ENCODE data around the gene CCDC134. TPM values are rescaled to one million over a fixed set of nuclear protein-coding genes. Genes with fewer than 3 reads are reported as not detected.

Gene CCDC134
- total and polyA plus RNA-seq, 9 of the 15 experiments (the other 6 are each of a cell fraction or from before 2014, with no cell fraction given), result 0.56 to 11.9 (median 5.3) TPM

DNA sequence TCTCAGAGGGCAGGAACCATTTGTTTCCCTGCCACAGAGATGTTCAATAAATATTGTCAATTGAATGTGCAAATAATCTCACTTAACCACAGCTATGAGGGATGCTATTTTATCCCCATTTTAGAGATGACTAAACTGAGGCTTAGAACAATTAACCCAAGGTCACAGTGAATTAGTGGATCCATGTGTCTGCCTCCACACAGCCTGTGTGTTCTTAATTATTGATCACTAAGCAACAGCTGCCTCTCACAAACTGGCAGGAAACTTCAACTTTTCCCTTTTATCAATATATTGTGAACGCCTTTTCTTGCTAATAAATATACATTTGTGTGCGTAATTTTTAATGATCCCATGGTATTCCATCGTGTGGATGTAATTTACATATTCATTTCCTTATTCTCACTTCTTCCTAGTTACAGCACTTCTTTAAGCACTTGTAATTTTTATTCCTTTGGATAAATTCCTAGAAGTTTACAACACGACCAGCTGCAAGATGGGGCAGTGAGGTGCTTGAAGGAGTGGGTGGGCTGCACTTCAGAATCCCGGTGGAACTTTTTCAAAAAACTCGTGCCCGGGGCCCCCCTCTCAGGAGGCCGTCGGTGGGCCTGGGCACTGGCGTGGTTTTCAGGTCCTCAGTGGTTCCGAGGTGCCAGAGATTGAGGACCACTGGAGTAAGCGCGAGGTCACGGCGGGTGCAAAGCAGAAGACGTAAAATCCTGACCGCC, 31.5 kb downstream of the CCDC134 start (continued):
- TF ChIP-seq, protein P1, sequence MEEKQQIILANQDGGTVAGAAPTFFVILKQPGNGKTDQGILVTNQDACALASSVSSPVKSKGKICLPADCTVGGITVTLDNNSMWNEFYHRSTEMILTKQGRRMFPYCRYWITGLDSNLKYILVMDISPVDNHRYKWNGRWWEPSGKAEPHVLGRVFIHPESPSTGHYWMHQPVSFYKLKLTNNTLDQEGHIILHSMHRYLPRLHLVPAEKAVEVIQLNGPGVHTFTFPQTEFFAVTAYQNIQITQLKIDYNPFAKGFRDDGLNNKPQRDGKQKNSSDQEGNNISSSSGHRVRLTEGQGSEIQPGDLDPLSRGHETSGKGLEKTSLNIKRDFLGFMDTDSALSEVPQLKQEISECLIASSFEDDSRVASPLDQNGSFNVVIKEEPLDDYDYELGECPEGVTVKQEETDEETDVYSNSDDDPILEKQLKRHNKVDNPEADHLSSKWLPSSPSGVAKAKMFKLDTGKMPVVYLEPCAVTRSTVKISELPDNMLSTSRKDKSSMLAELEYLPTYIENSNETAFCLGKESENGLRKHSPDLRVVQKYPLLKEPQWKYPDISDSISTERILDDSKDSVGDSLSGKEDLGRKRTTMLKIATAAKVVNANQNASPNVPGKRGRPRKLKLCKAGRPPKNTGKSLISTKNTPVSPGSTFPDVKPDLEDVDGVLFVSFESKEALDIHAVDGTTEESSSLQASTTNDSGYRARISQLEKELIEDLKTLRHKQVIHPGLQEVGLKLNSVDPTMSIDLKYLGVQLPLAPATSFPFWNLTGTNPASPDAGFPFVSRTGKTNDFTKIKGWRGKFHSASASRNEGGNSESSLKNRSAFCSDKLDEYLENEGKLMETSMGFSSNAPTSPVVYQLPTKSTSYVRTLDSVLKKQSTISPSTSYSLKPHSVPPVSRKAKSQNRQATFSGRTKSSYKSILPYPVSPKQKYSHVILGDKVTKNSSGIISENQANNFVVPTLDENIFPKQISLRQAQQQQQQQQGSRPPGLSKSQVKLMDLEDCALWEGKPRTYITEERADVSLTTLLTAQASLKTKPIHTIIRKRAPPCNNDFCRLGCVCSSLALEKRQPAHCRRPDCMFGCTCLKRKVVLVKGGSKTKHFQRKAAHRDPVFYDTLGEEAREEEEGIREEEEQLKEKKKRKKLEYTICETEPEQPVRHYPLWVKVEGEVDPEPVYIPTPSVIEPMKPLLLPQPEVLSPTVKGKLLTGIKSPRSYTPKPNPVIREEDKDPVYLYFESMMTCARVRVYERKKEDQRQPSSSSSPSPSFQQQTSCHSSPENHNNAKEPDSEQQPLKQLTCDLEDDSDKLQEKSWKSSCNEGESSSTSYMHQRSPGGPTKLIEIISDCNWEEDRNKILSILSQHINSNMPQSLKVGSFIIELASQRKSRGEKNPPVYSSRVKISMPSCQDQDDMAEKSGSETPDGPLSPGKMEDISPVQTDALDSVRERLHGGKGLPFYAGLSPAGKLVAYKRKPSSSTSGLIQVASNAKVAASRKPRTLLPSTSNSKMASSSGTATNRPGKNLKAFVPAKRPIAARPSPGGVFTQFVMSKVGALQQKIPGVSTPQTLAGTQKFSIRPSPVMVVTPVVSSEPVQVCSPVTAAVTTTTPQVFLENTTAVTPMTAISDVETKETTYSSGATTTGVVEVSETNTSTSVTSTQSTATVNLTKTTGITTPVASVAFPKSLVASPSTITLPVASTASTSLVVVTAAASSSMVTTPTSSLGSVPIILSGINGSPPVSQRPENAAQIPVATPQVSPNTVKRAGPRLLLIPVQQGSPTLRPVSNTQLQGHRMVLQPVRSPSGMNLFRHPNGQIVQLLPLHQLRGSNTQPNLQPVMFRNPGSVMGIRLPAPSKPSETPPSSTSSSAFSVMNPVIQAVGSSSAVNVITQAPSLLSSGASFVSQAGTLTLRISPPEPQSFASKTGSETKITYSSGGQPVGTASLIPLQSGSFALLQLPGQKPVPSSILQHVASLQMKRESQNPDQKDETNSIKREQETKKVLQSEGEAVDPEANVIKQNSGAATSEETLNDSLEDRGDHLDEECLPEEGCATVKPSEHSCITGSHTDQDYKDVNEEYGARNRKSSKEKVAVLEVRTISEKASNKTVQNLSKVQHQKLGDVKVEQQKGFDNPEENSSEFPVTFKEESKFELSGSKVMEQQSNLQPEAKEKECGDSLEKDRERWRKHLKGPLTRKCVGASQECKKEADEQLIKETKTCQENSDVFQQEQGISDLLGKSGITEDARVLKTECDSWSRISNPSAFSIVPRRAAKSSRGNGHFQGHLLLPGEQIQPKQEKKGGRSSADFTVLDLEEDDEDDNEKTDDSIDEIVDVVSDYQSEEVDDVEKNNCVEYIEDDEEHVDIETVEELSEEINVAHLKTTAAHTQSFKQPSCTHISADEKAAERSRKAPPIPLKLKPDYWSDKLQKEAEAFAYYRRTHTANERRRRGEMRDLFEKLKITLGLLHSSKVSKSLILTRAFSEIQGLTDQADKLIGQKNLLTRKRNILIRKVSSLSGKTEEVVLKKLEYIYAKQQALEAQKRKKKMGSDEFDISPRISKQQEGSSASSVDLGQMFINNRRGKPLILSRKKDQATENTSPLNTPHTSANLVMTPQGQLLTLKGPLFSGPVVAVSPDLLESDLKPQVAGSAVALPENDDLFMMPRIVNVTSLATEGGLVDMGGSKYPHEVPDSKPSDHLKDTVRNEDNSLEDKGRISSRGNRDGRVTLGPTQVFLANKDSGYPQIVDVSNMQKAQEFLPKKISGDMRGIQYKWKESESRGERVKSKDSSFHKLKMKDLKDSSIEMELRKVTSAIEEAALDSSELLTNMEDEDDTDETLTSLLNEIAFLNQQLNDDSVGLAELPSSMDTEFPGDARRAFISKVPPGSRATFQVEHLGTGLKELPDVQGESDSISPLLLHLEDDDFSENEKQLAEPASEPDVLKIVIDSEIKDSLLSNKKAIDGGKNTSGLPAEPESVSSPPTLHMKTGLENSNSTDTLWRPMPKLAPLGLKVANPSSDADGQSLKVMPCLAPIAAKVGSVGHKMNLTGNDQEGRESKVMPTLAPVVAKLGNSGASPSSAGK (IDR thresholded peaks at IDR 0.05), result peak; percentile 55; the same call in 1 of the 2 replicates
- peak; percentile 56 to 65; a peak in 2 of 4 replicates for TF ChIP-seq TRIM24 (IDR thresholded peaks at IDR 0.05)
- 0 out of 4 replicates have a peak, but pooled peaks have one; percentile 12 to 54 for TF ChIP-seq HDAC1 (IDR thresholded peaks at IDR 0.05)
- peak; percentile 56; the same call in 1 of the 2 replicates for TF ChIP-seq TRIM28 (IDR thresholded peaks at IDR 0.05)
- TF ChIP-seq THRAP3 (IDR thresholded peaks at IDR 0.05; ENCODE audit: borderline replicate concordance), result peak; percentile 78; the same call in 1 of the 2 replicates
- 0 out of 2 replicates have a peak, but pooled peaks have one; percentile 22 for TF ChIP-seq ELF1 (tag; IDR thresholded peaks at IDR 0.05)
- no peak for TF ChIP-seq ZNF551 (CRISPR knock-in tag; IDR thresholded peaks at IDR 0.05)
- peak; percentile 67; the same call in 1 of the 2 replicates for TF ChIP-seq NFRKB (IDR thresholded peaks at IDR 0.05; ENCODE audit: low read depth)
- TF ChIP-seq MYC (IDR thresholded peaks at IDR 0.05; ENCODE audit: low read depth, low read length), result no peak
- TF ChIP-seq MYC (CRISPR knock-in tag; IDR thresholded peaks at IDR 0.05; ENCODE audit: borderline replicate concordance, low read depth), result 0 out of 2 replicates have a peak, but pooled peaks have one; percentile 11
- peak; percentile 71 for TF ChIP-seq ZNF316 (IDR thresholded peaks at IDR 0.05)
- no peak for TF ChIP-seq ZNF384 (IDR thresholded peaks at IDR 0.05; ENCODE audit: low read depth, low read length)
- TF ChIP-seq, protein P2, sequence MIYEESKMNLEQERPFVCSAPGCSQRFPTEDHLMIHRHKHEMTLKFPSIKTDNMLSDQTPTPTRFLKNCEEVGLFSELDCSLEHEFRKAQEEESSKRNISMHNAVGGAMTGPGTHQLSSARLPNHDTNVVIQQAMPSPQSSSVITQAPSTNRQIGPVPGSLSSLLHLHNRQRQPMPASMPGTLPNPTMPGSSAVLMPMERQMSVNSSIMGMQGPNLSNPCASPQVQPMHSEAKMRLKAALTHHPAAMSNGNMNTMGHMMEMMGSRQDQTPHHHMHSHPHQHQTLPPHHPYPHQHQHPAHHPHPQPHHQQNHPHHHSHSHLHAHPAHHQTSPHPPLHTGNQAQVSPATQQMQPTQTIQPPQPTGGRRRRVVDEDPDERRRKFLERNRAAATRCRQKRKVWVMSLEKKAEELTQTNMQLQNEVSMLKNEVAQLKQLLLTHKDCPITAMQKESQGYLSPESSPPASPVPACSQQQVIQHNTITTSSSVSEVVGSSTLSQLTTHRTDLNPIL (CRISPR knock-in tag; IDR thresholded peaks at IDR 0.05), result no peak

Measured in K562 (cell line).